Lung microvascular endothelial cell (primary cell): Measurements from ENCODE around the gene MIEF1. TPM values are rescaled to one million over a fixed set of nuclear protein-coding genes. Genes with fewer than 3 reads are reported as not detected.
A peak's percentile ranks its signal among the peaks of the same experiment; 100 is the strongest.

Experiments
- DNase-seq, 2 donors: peaks; one replicate each; pipeline versions ENCODE4 v3.0.0 to v3.0.0-alpha.2; 2010; ENCODE audit warnings: low read depth in 2 of 2
- total RNA-seq: library from RNA; depleted of rRNA; stranded (reverse); fragments of >200 nt; gene quantifications from 2 replicates; pipeline ENCODE4 v1.2.1, GENCODE V29; 2014

MIEF1 gene
- total RNA-seq, 1 donor from 2014 or later = 10.5 TPM

DNA sequence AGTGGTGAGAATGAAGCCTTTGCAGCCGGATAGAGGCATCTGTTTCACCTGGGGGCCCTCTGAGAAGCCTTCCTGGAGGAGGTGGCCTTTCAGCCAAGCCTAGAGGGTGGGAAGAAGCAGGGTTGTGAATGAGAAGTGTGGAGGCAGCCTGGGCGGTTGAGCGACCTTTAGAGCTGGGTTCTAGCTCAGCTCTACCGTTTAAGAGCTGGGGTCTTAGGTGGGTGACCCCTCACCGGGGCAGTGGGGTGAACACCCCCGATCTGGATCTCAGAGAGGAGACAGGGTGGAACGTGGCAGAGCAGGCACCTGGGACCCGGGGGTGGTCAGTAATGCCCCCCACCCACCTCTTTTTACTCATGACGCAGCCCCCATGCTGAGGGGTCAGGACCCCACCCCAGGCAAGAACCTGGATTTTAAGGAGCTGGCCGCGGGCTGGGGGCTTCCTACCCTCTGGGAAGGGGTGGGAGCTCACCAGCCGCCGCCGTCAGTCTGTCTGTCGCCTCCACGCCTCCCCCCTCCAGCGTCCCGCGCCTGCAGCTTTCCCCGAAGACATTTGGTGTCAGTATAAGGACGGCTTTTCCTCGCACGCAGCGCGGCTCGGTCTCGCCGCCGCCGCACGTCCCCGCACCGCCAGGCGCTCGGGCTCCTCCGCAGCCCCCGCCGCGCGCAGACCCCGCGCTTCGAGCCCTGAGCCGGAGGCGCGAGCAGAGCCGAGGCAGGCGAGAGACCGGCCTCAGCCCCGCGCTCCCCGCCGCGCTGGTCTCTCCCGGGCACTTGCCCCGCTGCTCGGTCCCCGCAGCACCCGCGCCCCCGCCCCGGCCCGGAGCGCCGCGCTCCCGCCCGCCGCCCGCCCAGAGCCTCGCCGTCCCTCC lies 55.1 kb downstream of the MIEF1 start:
- DNase-seq = peak in 1 of 2 donors; percentile 21

DNA sequence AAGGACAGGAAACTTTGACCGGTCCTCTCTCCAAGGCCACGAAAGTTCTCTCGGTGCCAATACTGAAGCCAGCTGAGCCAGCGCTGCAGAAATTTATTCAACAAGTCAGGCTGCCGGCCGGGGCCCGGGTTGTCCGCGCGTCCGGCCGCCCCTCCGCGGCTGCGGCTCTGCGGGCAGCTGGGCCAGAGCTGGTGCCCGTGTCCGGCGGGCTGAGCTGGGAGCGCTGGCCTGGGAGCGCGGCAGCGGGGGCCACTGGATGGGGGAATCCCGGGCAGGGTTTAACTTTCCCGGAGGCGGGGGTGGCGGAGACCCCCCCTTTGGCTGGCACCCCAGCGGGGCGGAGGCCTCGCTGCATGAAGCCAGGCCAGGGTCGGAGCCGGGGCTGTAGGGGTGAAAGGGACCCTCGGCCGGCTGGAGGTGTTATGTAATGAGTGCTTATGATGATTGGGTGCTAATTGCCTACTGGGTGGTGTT lies 56.2 kb downstream of the MIEF1 start:
- no peak for DNase-seq

DNA sequence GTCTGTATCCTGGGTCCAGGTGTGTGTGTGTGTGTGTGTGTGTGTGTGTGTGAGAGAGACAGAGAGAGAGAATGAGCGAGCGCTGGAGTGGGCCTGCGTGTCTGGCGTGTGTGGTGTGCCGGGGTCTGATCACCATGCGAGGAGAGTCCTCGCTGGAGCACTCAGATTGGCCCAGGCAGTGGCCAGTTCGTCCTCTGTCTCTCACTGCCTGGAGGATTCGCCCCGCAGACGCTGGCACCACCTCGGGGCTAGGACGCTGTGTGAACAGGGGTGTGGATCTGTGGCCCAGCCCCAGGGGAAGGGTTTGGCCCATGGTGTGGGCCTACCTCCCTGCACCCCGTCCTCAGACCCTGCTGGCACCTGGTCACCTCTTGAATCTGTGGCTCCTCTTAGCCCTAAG lies 56.9 kb downstream of the MIEF1 start:
- DNase-seq = no peak

DNA sequence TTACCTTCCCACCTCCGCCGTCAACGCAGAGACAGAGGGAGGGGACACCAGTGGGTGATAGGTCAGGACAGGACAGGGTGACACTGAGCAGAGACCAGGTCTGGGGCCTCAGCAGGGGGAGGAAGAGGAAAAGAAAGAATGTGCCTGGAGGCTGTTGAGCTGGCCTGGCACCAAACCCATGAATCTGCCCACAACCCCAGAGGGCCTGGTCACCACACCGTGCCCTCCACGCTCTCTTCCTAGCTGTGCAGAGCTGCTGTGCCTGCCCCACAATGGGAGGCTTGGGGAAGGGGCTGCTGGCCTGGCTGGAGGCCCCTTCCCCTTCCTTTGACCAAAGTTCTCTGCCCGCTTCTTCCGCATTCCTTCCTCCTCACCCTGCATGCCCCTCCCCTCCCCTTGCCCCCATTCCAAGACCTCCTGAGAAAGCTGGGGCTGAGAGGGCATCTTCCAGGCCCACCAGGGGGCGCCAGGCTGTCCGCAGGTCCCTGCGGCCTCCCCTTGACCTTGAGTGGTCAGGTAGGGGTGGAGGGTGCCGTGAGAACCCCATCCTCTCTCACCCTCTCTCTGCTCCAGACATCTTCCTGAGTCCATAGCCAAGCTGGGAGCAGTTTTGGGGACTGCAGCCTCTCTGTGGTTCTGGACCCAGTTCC lies 57.5 kb downstream of the MIEF1 start:
- DNase-seq = peak in 1 of 2 donors; percentile 15

DNA sequence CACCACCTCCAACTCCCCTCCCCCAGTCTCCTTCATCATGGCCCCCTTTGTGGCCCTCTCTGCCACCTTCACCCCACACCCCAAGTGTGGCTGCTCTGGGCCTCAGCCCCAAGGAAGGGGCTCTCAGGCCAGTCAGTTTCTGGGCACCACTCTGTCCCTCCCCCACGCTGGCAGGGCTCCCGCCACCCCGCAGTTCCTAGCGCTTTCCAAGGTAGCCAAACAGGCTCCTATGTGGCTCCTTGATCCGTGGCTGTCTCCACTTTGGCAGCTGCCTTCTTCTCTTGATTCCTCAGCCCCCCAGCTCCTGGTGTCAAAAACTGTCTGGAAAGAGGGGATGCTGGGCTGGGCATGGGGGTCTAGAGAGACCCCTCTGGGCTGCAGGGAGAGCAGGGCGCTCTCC lies 58.0 kb downstream of the MIEF1 start:
- DNase-seq = no peak

DNA sequence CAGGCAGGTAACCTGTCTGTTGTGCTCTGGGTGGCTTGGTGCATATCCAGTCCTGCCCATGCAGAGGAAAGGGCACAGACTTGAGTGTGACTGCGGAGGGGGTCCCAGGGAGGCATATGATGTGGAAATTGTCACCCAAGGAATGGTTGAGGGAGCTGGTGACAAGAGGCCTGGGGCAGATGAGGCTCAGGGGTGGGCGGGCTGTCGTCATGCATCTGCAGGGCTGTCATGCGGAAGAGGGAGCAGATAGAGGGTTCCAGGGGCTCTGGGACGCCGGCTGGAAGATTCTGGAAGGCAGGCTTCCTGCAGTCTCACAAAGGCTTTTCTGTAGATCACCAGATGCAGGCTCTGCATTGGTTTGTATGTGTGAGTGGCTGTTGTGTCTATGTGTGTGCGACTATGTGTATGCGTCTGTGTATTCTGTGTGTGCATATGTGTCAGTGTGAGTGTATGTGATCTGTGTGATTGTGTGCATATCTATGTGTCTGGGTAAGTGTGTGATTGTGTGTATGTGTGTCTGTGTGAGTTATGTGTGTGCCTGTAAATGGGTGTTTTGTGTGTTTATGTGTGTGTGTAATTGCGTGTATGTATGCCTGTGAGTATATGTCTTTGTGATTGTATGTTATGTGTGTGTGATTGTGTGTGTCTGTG lies 60.9 kb downstream of the MIEF1 start:
- DNase-seq = no peak

DNA sequence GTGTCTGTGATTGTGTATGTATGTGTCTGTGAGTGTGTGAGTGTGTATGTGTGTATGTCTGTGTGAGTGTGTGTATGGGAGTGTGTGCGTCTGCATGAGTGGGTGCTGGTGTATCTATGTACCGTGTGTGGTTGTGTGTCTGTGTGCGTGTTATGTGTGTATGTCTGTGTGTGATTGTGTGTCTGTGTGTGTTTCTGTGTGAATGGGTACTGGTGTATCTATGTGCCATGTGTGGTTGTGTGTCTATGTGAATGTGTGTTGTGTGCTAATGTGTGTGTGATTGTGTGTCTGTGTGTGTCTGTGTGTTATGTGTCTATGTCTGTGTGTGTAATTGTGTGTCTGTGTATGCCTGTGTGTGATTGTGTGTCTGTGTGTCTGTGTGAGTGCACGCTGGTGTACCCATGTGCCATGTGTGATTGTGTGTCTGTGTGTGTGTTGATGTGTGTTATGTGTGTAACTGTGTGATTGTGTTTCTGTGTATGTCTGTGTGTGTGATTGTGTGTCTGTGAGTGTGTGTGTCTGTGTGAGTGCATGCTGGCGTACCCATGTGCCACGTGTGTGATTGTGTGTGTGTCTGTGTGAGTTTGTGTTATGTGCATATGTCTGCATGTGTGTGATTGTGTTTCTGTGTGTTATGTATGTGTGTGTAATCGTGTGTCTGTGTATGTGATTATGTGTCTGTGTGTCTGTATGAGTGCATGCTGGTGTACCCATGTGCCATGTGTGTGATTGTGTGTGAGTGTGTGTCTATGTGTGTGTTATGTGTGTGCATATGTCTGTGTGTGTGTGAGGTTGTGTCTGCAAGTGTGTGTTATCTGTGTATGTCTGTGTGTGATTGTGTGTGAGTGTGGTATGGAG lies 61.7 kb downstream of the MIEF1 start:
- DNase-seq = no peak

DNA sequence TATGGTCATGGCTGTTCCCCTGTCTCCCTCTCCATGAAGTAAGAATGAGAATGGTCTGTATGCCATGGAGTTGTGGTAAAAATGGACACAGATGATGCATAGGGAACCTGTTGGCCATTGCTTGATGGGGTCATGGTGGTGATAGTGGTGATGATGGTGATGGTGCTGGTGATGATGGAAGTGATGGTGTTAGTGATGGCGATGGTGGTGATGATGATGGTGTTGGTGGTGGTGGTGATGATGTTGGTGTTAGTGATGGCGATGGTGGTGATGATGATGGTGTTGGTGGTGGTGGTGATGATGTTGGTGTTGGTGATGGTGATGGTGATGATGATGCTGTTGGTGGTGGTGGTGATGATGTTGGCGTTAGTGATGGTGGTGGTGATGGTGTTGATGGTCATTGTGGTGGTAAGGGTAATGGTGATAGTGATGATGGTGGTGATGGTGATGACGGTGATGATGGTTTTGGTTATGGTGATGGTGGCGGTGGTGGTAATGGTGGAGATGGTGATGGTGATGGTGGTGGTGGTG lies 63.4 kb downstream of the MIEF1 start:
- DNase-seq = no peak

DNA sequence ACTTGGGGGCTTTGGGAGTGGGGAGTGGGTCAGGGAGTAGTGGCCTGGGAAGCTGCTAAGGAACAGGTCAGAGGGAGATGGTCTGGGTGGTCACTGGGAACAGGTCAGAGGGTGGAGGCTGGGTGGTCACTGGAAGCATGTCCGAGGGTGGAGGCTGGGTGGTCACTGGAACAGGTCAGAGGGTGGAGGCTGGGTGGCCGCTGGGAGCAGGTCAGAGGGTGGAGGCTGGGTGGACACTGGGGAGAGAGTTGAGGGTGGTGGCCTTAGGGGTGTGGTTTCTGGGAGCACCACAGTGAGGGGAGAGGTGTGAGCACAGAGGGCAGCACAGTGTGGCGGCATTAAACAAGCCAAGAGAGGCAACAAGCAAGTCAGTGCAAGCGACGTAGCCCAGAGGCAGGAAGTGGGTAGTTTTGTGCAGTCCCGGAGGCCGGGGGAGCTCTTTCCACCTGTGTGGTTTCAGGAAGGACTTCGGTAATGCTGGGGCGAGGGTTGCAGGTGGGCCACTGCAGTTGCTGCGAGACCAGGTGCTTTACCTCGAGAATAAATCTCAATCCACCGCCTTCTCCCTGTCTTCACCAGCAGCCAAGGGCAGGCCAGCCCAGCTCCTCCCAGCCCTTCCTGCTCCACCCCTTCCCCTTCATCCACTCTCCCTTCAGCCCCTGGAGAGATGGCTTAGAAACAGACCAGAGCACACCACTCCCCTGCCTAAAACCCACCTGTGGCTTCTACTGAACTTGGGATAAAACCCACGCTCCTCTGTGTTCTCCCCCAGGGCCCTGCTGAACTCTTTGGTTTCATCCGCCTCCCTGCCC lies 65.3 kb downstream of the MIEF1 start:
- no peak for DNase-seq

Other genes starting within 250 kb of the MIEF1 start
- 2,451 and 3,005 TPM in 2 replicates for gene RPL3, start 182.7 kb upstream of the MIEF1 start, total RNA-seq
- under 0.01 and 0.44 TPM in 2 replicates for gene SYNGR1, start 152.3 kb upstream of the MIEF1 start, total RNA-seq
- gene TAB1, start 102.5 kb upstream of the MIEF1 start, total RNA-seq = 8.5 and 8.9 TPM in 2 replicates
- not detected in 2 replicates for gene MGAT3, start 45.3 kb upstream of the MIEF1 start, total RNA-seq
- 126 and 213 TPM in 2 replicates for gene ATF4, start 18.3 kb downstream of the MIEF1 start, total RNA-seq
- 40.3 and 48.2 TPM in 2 replicates for gene RPS19BP1, start 30.5 kb downstream of the MIEF1 start, total RNA-seq
- not detected in 2 replicates for gene CACNA1I, start 68.5 kb downstream of the MIEF1 start, total RNA-seq